Heart left ventricle (tissue), 16 donors: ENCODE measurements around the gene NEUROD4. TPM values are rescaled to one million over a fixed set of nuclear protein-coding genes. Genes with fewer than 3 reads are reported as not detected.

Experiments used
- ATAC-seq, 4 donors: fragments of 200-7000 bp; cut with Tn5 transposase; one replicate each; pipeline ENCODE4 v1.9.1; 2020 to 2022; ENCODE audit warnings: moderate library complexity in 4 of 4, mild to moderate bottlenecking in 3 of 4, moderate number of reproducible peaks in 1 of 4
- DNase-seq, 5 donors: peaks; one replicate each; pipeline ENCODE4 v3.0.0-alpha.2; 2020
- H3K27ac ChIP-seq, 12 donors: fragments of 200-600 bp; sonication (generic) in 4 of 12; one replicate each; pipeline versions ENCODE4 v1.5.0 to v1.8.0; 2016 to 2022; ENCODE audit warnings: mild to moderate bottlenecking in 2 of 12
- H3K27me3 ChIP-seq, 9 donors: fragments of 200-600 bp; sonication (generic) in 2 of 9; one replicate each; pipeline versions ENCODE4 v1.5.1 to v1.8.0; 2016 to 2022; ENCODE audit warnings: mild to moderate bottlenecking in 3 of 9
- H3K36me3 ChIP-seq, 9 donors: fragments of 200-600 bp; sonication (generic) in 2 of 9; one replicate each; pipeline versions ENCODE4 v1.5.0 to v1.8.0; 2018 to 2022; ENCODE audit warnings: mild to moderate bottlenecking in 2 of 9
- H3K4me1 ChIP-seq, 12 donors: fragments of 200-600 bp; sonication (generic) in 4 of 12; one replicate each; pipeline versions ENCODE4 v1.5.0 to v1.8.0; 2016 to 2022; ENCODE audit warnings: mild to moderate bottlenecking in 3 of 12
- H3K4me3 ChIP-seq, 12 donors: fragments of 200-600 bp; sonication (generic) in 4 of 12; one replicate each; pipeline versions ENCODE4 v1.5.0 to v1.8.0; 2017 to 2022; ENCODE audit warnings: mild to moderate bottlenecking in 9 of 12, moderate library complexity in 4 of 12
- H3K9me3 ChIP-seq, 12 donors: fragments of 200-600 bp; sonication (generic) in 4 of 12; one replicate each; pipeline versions ENCODE4 v1.5.0 to v1.8.0; 2016 to 2022; ENCODE audit warnings: mild to moderate bottlenecking in 1 of 12
- CTCF ChIP-seq, 12 donors: fragments of 200-600 bp; sonication (generic) in 4 of 12; IDR thresholded peaks; one replicate each; pipeline versions ENCODE4 v1.5.0 to v1.8.0; 2018 to 2022; ENCODE audit warnings: antibody characterized with exemption in 12 of 12, mild to moderate bottlenecking in 5 of 12
- POLR2A ChIP-seq, 2 donors: fragments of 450-650 bp; IDR thresholded peaks; one replicate each; pipeline ENCODE4 v1.6.1; 2017; ENCODE audit warnings: antibody characterized with exemption in 2 of 2, mild to moderate bottlenecking in 2 of 2, moderate library complexity in 2 of 2
- WGBS, 4 donors: extraction: QIAGEN DNeasy Blood & Tissue Kit in 2 of 4; methylation state at CpG; one replicate each; pipeline versions ENCODE4 v1.1.5 to v1.1.7; 2013 to 2018; 5-methylcytosine and 5-hydroxymethylcytosine counted together
- intact Hi-C, 10 donors: fragments of 100-400 bp; cut with DNase I; formaldehyde crosslinking; loops; one replicate each; pipeline versions ENCODE4 v1.11.1 to v1.14.2; 2022
- polyA plus RNA-seq, 2 donors: library from polyadenylated mRNA; stranded (reverse); fragments of 200-250 nt; gene quantifications; one replicate each; pipeline ENCODE4 v1.2.3, GENCODE V29; 2013
- total RNA-seq, 9 donors: library from RNA; depleted of rRNA in 2 of 9; stranded (reverse); fragments of >200 nt in 2 of 9; fragmentation: NEBNext Ultra II Directional in 3 of 9; extraction: Animal tissue kit (Norgen Biotek cat#: 25700) in 3 of 9; gene quantifications; one replicate each; pipeline versions ENCODE4 v1.1.0 to v1.2.4, GENCODE V29; 2016 to 2023
- donor health status: ischemic (EF 13 %, LVEDD 7.1; RV severe dilation, severe dysfunction).
- donor health status: healthy with polysubstance abuse.
- donor health status: DM: no; HTN: yes; CAD: no.
- donor health status: DM: no; HTN: no; CAD: no.
- donor health status: ischemic (EF 25% LVEDD 6.9; RV normal size, moderate dysfunction).
- donor health status: ischemic (EF 25% LVEDD 5.7; RV mildly dilated, moderate dysfunction).
- donor health status: healthy.
- donor health status: DM: yes; HTN: yes; CAD: no.
- donor health status: ischemic (EF 35%, LVEDD 5.7; RV mildly dilated, moderate dysfunction).
- donor health status: nonischemic (EF 11% LVEDD 7.7; RV severe dilation, severe dysfunction).
- donor health status: DM: yes; HTN: yes; CAD: no.
- donor health status: PGD.
- donor health status: ischemic (EF 29% LVEDD 5.4; RV normal size, mild dysfunction).
- donor health status: nonischemic (EF 23%, LVEDD 6.1; RV moderate dilation, normal function).

NEUROD4 gene
- total and polyA plus RNA-seq, 11 donors: not detected

- 32 to 37% (median 33%) methylated on average over 8 of the region's 8 CpGs for WGBS, 4 donors
- Histone ChIP-seq H3K27me3 (peaks cover 0 to 28% (median 0%) of the 10 kb centered on the region in 9 donors), H3K27ac (no peak overlapping the region), H3K4me1 (no peaks in the 10 kb centered on the region), H3K9me3 (no peaks in the 10 kb centered on the region), H3K4me3 (no peak overlapping the region), H3K36me3 (no peaks in the 10 kb centered on the region)
- intact Hi-C loops: loop anchor here (1.0 to 10.0 kb wide), 6 partner anchors 79 to 371 kb away; no protein-coding TSS in a partner anchor
- TF ChIP-seq POLR2A (IDR thresholded peaks at IDR 0.05): no peak
- TF ChIP-seq CTCF (IDR thresholded peaks at IDR 0.05): peak; percentile 67 to 93 (median 84)
- peak in 3 of 4 donors; percentile 55 to 69 (median 64) for ATAC-seq
- peak; percentile 58 to 69 (median 65) for DNase-seq
Observed at GRCh38 chr12:55073043-55074022, 53.6 kb downstream of the NEUROD4 start.

DNA sequence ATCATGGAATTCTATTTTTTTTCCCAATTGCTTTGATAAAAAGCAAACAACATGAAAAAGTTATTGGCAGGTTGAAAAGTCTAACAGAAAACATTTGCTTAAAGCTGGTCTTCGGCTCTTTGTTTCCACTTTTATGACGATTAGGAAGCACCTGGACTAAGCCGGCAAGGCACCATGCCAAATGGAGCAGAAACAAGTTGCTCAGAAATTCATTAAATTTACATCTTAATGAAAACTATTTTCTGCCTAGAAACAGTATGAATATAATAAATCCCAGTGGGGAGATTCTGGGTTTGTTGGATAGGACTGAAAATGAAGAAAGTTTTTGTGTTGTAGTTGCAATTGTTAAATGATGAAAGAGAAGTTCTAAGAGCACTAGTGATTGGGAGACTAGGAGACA lies 55.0 kb downstream of the NEUROD4 start:
- WGBS, 4 donors: 49 to 68% (median 54%) methylated on average over 3 of the region's 3 CpGs
- ATAC-seq: no peak
- Histone ChIP-seq H3K9me3 (peaks cover 0 to 7% (median under 1%) of the 10 kb centered on the region in 12 donors), H3K4me1 (no peaks in the 10 kb centered on the region), H3K4me3 (no peak overlapping the region), H3K27ac (no peak overlapping the region), H3K27me3 (peaks cover 0 to 28% (median 0%) of the 10 kb centered on the region in 9 donors), H3K36me3 (no peaks in the 10 kb centered on the region)
- intact Hi-C loops: loop anchor here in 6 of 10 donors (5.0 to 10.0 kb wide), 4 partner anchors 323 to 373 kb away; no protein-coding TSS in a partner anchor
- DNase-seq: no peak
- no peak for TF ChIP-seq POLR2A (IDR thresholded peaks at IDR 0.05)
- no peak for TF ChIP-seq CTCF (IDR thresholded peaks at IDR 0.05)

Other genes with a start within 250 kb of the NEUROD4 start
- gene MUCL1, start 165.5 kb upstream of the NEUROD4 start, total RNA-seq: not detected
- not detected for gene MUCL1, start 165.5 kb upstream of the NEUROD4 start, polyA plus RNA-seq
- 1 to 10 TPM in 2 of 9 donors, under 1 TPM in 6, not detected in 1; 0.16 to 2.9 (median 0.50) TPM for gene TESPA1, start 35.2 kb upstream of the NEUROD4 start, total RNA-seq
- gene TESPA1, start 35.2 kb upstream of the NEUROD4 start, polyA plus RNA-seq: under 1 TPM; 0.23 to 0.47 TPM
- not detected for gene OR9K2, start 106.4 kb downstream of the NEUROD4 start, total RNA-seq
- not detected for gene OR9K2, start 106.4 kb downstream of the NEUROD4 start, polyA plus RNA-seq
- not detected for gene OR10A7, start 201.1 kb downstream of the NEUROD4 start, total RNA-seq
- not detected for gene OR10A7, start 201.1 kb downstream of the NEUROD4 start, polyA plus RNA-seq
- not detected for gene OR6C74, start 224.6 kb downstream of the NEUROD4 start, total RNA-seq
- not detected for gene OR6C74, start 224.6 kb downstream of the NEUROD4 start, polyA plus RNA-seq